Neural cell (in vitro differentiated cells): Measurements from ENCODE around the gene RIIAD1. TPM values are rescaled to one million over a fixed set of nuclear protein-coding genes. Genes with fewer than 3 reads are reported as not detected.

Source experiments
- H2AFZ ChIP-seq: fragments of 200-600, 300-800 bp; sonication (generic), shearing (Covaris generic); 2 replicates; pipeline ENCODE4 v1.6.0; 2014; ENCODE audit warnings: low read depth, mild to moderate bottlenecking, antibody characterized with exemption, low read length, moderate library complexity
- H3F3A ChIP-seq: fragments of 200-600 bp; shearing (Covaris generic); 2 replicates; pipeline ENCODE4 v1.6.1; 2016; ENCODE audit warnings: mild to moderate bottlenecking, moderate library complexity, mixed read lengths, antibody characterized with exemption, low read length; ENCODE audit not compliant: insufficient read depth, poor library complexity, severe bottlenecking
- H3K27ac ChIP-seq: fragments of 200-600, 300-800 bp; sonication (generic), shearing (Covaris generic); 2 replicates; pipeline ENCODE4 v1.5.1; 2014; ENCODE audit warnings: mild to moderate bottlenecking, low read length, moderate library complexity
- H3K27me3 ChIP-seq: fragments of 300-800, 200-600 bp; sonication (generic), shearing (Covaris generic); 2 replicates; pipeline ENCODE4 v1.6.0; 2014; ENCODE audit warnings: mild to moderate bottlenecking, low read depth, low read length, moderate library complexity; ENCODE audit not compliant: insufficient read depth
- H3K36me3 ChIP-seq: fragments of 300-800, 200-600 bp; sonication (generic), shearing (Covaris generic); 2 replicates; pipeline ENCODE4 v1.5.1; 2014; ENCODE audit warnings: mild to moderate bottlenecking, antibody characterized with exemption, low read length, moderate library complexity; ENCODE audit not compliant: insufficient read depth
- H3K4me2 ChIP-seq: fragments of 300-800, 200-600 bp; sonication (generic), shearing (Covaris generic); 2 replicates; pipeline ENCODE4 v1.6.0; 2014; ENCODE audit warnings: mild to moderate bottlenecking, low read length
- H3K4me3 ChIP-seq: fragments of 300-800, 200-600 bp; sonication (generic), shearing (Covaris generic); 2 replicates; pipeline ENCODE4 v1.5.1; 2014; ENCODE audit warnings: mild to moderate bottlenecking, low read length, moderate library complexity
- H3K79me2 ChIP-seq: fragments of 200-600 bp; shearing (Covaris generic); replicated peaks from 2 replicates; pipeline ENCODE4 v1.6.0; 2014; ENCODE audit warnings: mild to moderate bottlenecking, low read length, moderate library complexity; ENCODE audit not compliant: insufficient read depth
- H3K9ac ChIP-seq: fragments of 300-800, 200-600 bp; sonication (generic), shearing (Covaris generic); 2 replicates; pipeline ENCODE4 v1.6.1; 2016; ENCODE audit warnings: mild to moderate bottlenecking, low read length, mixed read lengths
- H3K9me2 ChIP-seq: fragments of 200-600 bp; shearing (Covaris generic); 2 replicates; pipeline ENCODE4 v1.6.1; 2016; ENCODE audit warnings: mild to moderate bottlenecking, low read length, mixed read lengths; ENCODE audit not compliant: insufficient read depth
- H3K9me3 ChIP-seq: fragments of 200-600, 300-800 bp; sonication (generic), shearing (Covaris generic); 2 replicates; pipeline ENCODE4 v1.6.1; 2016; ENCODE audit warnings: mild to moderate bottlenecking, mixed run types, low read length, moderate library complexity, mixed read lengths
- H4K20me1 ChIP-seq: fragments of 200-600 bp; shearing (Covaris generic); 2 replicates; pipeline ENCODE4 v1.6.1; 2016; ENCODE audit warnings: mild to moderate bottlenecking, mixed run types; ENCODE audit not compliant: insufficient read depth
- EP300 ChIP-seq: fragments of 450-650 bp; conservative IDR thresholded peaks from 2 replicates; pipeline ENCODE4 v1.6.1; 2014; ENCODE audit warnings: antibody characterized with exemption, mild to moderate bottlenecking, moderate library complexity; ENCODE audit not compliant: poor library complexity, severe bottlenecking
- EZH2 ChIP-seq: fragments of 200-600, 300-800 bp; shearing (Covaris generic), sonication (generic); IDR thresholded peaks from 2 replicates; pipeline ENCODE4 v1.6.1; 2014; ENCODE audit warnings: antibody characterized with exemption, low read length, borderline replicate concordance, mild to moderate bottlenecking; ENCODE audit not compliant: insufficient read depth, poor library complexity, severe bottlenecking
- MXI1 ChIP-seq: fragments of 450-650 bp; conservative IDR thresholded peaks from 2 replicates; pipeline ENCODE4 v1.6.1; 2014; ENCODE audit warnings: antibody characterized with exemption, mild to moderate bottlenecking; ENCODE audit not compliant: poor library complexity, severe bottlenecking
- POLR2AphosphoS5 ChIP-seq: IDR thresholded peaks from 2 replicates; pipeline ENCODE4 v1.6.1; 2012
- RAD21 ChIP-seq: fragments of 450-650 bp; conservative IDR thresholded peaks from 2 replicates; pipeline ENCODE4 v1.6.1; 2014; ENCODE audit warnings: antibody characterized with exemption, mild to moderate bottlenecking, moderate library complexity
- SMC3 ChIP-seq: fragments of 450-650 bp; conservative IDR thresholded peaks from 2 replicates; pipeline ENCODE4 v1.6.1; 2014; ENCODE audit warnings: antibody characterized with exemption, mild to moderate bottlenecking, moderate library complexity; ENCODE audit not compliant: poor library complexity
- TAF1 ChIP-seq: IDR thresholded peaks from 2 replicates; pipeline ENCODE4 v1.6.1; 2012; ENCODE audit warnings: low read depth
- polyA plus RNA-seq: library from polyadenylated mRNA; depleted of rRNA; stranded (reverse); fragments of >200 nt; gene quantifications from 2 replicates; pipeline ENCODE4 v1.2.3, GENCODE V29; 2014
- TF ChIP-seq, protein P1 (sequence below): IDR thresholded peaks from 2 replicates; pipeline ENCODE4 v1.6.1; 2012; ENCODE audit warnings: borderline replicate concordance
- TF ChIP-seq, protein P2 (sequence below): fragments of 450-650 bp; IDR thresholded peaks from 2 replicates; pipeline ENCODE4 v1.5.1; 2014; ENCODE audit warnings: antibody characterized with exemption, mild to moderate bottlenecking, moderate library complexity; ENCODE audit not compliant: poor library complexity, severe bottlenecking

The RIIAD1 gene
- polyA plus RNA-seq, 1 donor from 2014 or later = 23.5 TPM

DNA sequence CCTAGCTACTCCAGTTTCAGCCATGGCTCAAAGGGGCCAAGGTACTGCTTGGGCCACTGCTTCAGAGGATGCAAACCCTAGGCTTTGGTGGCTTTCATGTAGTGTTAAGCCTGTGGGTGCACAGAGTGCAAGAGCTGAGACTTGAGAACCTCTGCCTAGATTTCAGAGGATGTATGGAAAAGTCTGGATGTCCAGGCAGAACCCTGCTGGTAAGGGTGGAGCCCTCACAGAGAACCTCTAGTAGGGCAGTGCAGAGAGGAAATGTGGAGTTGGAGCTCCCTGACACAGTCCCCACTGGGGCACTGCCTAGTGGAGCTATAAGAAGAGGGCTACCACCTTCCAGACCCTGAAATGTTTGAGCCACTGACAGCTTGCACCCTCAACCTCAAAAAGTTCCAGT lies 16.2 kb downstream of the RIIAD1 start:
- Histone ChIP-seq H3K27me3 (no peaks in the 10 kb centered on the region), H3K9ac (no peak overlapping the region), H3K9me3 (peaks cover 6% of the 10 kb centered on the region), H4K20me1 (no peaks in the 10 kb centered on the region), H2AFZ (no peak overlapping the region), H3K4me3 (no peak overlapping the region), H3K27ac (no peak overlapping the region), H3F3A (no peaks in the 10 kb centered on the region), H3K4me2 (no peak overlapping the region), H3K79me2 (no peaks in the 10 kb centered on the region), H3K9me2 (no peaks in the 10 kb centered on the region), H3K36me3 (no peaks in the 10 kb centered on the region)
- TF ChIP-seq, protein P1, sequence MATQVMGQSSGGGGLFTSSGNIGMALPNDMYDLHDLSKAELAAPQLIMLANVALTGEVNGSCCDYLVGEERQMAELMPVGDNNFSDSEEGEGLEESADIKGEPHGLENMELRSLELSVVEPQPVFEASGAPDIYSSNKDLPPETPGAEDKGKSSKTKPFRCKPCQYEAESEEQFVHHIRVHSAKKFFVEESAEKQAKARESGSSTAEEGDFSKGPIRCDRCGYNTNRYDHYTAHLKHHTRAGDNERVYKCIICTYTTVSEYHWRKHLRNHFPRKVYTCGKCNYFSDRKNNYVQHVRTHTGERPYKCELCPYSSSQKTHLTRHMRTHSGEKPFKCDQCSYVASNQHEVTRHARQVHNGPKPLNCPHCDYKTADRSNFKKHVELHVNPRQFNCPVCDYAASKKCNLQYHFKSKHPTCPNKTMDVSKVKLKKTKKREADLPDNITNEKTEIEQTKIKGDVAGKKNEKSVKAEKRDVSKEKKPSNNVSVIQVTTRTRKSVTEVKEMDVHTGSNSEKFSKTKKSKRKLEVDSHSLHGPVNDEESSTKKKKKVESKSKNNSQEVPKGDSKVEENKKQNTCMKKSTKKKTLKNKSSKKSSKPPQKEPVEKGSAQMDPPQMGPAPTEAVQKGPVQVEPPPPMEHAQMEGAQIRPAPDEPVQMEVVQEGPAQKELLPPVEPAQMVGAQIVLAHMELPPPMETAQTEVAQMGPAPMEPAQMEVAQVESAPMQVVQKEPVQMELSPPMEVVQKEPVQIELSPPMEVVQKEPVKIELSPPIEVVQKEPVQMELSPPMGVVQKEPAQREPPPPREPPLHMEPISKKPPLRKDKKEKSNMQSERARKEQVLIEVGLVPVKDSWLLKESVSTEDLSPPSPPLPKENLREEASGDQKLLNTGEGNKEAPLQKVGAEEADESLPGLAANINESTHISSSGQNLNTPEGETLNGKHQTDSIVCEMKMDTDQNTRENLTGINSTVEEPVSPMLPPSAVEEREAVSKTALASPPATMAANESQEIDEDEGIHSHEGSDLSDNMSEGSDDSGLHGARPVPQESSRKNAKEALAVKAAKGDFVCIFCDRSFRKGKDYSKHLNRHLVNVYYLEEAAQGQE = no peak
- TF ChIP-seq MXI1 (no peak), EP300 (no peak), SMC3 (no peak), POLR2AphosphoS5 (no peak), TAF1 (no peak), RAD21 (no peak), EZH2 (no peak)
- TF ChIP-seq, protein P2, sequence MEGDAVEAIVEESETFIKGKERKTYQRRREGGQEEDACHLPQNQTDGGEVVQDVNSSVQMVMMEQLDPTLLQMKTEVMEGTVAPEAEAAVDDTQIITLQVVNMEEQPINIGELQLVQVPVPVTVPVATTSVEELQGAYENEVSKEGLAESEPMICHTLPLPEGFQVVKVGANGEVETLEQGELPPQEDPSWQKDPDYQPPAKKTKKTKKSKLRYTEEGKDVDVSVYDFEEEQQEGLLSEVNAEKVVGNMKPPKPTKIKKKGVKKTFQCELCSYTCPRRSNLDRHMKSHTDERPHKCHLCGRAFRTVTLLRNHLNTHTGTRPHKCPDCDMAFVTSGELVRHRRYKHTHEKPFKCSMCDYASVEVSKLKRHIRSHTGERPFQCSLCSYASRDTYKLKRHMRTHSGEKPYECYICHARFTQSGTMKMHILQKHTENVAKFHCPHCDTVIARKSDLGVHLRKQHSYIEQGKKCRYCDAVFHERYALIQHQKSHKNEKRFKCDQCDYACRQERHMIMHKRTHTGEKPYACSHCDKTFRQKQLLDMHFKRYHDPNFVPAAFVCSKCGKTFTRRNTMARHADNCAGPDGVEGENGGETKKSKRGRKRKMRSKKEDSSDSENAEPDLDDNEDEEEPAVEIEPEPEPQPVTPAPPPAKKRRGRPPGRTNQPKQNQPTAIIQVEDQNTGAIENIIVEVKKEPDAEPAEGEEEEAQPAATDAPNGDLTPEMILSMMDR = no peak

DNA sequence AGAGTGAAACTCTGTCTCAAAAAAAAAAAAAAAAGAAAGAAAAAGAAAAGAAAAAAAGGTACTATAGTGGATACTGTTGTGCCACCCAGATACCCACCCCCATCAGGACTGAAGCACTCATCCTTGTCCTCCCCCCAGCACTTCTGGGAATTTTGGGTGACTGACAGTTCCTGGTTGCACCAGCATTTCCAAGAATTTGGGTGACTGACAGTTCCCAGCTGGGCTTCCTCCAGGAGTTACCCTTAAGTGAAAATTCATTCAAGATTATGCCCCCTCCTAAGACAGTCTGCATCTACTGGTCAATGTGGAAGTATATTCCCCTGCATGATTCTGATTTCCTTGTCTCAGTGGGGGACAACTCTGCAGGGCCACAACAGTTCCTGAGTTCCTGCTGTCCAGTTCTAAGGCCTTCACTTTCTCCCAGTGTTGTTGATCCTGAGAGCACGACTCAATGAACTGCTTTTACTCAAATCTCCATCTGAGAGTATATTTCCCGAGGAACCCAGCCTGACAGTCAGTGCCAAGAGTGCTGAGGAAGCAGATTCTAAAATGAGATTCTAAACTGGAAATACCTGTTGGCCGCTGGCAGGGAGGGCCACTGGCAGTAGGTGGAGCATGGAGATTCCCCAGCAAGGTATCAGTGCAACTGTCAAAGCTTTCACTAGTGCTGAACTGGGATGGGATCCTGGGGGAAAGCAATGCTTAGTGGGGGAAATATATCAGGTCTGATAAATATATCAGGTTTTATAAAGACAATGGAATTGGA lies 18.5 kb downstream of the RIIAD1 start:
- H3K9ac ChIP-seq = no peak overlapping the region
- H3K9me3 ChIP-seq = peaks cover 6% of the 10 kb centered on the region
- no peak overlapping the region for H3K27ac ChIP-seq
- H3K4me2 ChIP-seq = no peak overlapping the region
- no peaks in the 10 kb centered on the region for H3F3A ChIP-seq
- TF ChIP-seq, protein P1 = no peak
- TF ChIP-seq EP300 = no peak
- TF ChIP-seq MXI1 = no peak
- TF ChIP-seq, protein P2 = no peak
- no peak for TF ChIP-seq POLR2AphosphoS5
- no peak for TF ChIP-seq EZH2
- TF ChIP-seq SMC3 = no peak
- no peak for TF ChIP-seq RAD21
- no peak for TF ChIP-seq TAF1
- no peak overlapping the region for H3K4me3 ChIP-seq
- H3K79me2 ChIP-seq = no peaks in the 10 kb centered on the region
- no peaks in the 10 kb centered on the region for H4K20me1 ChIP-seq
- no peaks in the 10 kb centered on the region for H3K9me2 ChIP-seq
- no peak overlapping the region for H2AFZ ChIP-seq
- no peaks in the 10 kb centered on the region for H3K36me3 ChIP-seq
- H3K27me3 ChIP-seq = no peaks in the 10 kb centered on the region
